A549 (cell line): ENCODE data around the gene JAZF1.

Experiments
- HOXB13 ChIP-seq: fragments of 250-450 bp; sonication (Bioruptor Pico); IDR thresholded peaks from 2 replicates; pipeline ENCODE4 v1.5.0; 2020; ENCODE audit warnings: low read depth, mild to moderate bottlenecking, moderate library complexity
- JUNB ChIP-seq: fragments of >200 bp; sonication (Bioruptor Twin); formaldehyde crosslinking; IDR thresholded peaks from 2 replicates; pipeline ENCODE4 v1.6.1; 2016
- PHF8 ChIP-seq: fragments of 200-600 bp; sonication (generic); IDR thresholded peaks from 2 replicates; pipeline ENCODE4 v1.6.1; 2016; ENCODE audit warnings: low read depth, mild to moderate bottlenecking, antibody characterized with exemption, moderate library complexity, borderline replicate concordance
- POLR2A ChIP-seq: IDR thresholded peaks from 2 replicates; pipeline ENCODE4 v1.6.1; 2012; ENCODE audit warnings: mild to moderate bottlenecking, low read length
- RCOR1 ChIP-seq: fragments of 150-350 bp; IDR thresholded peaks from 2 replicates; pipeline ENCODE4 v1.6.1; 2014; ENCODE audit warnings: antibody characterized with exemption, low read length, low read depth
- SMC3 ChIP-seq: fragments of >200 bp; sonication (Bioruptor Twin); formaldehyde crosslinking; IDR thresholded peaks from 3 replicates; pipeline ENCODE4 v1.6.1; 2018; ENCODE audit warnings: inconsistent platforms
- TP53 ChIP-seq: fragments of 250-450 bp; sonication (Bioruptor Pico); IDR thresholded peaks from 2 replicates; pipeline ENCODE4 v1.5.0; 2021; ENCODE audit warnings: mild to moderate bottlenecking, moderate library complexity
- TF ChIP-seq, protein P1 (sequence below): fragments of >200 bp; sonication (Bioruptor Twin); formaldehyde crosslinking; IDR thresholded peaks from 3 replicates; pipeline ENCODE4 v1.5.1; 2016
- TF ChIP-seq, protein P2 (sequence below): fragments of 450-650 bp; IDR thresholded peaks from 2 replicates; pipeline ENCODE4 v1.6.1; 2014; ENCODE audit warnings: antibody characterized with exemption
- TF ChIP-seq, protein P3 (sequence below): IDR thresholded peaks from 2 replicates; pipeline ENCODE4 v1.6.1; 2012

DNA sequence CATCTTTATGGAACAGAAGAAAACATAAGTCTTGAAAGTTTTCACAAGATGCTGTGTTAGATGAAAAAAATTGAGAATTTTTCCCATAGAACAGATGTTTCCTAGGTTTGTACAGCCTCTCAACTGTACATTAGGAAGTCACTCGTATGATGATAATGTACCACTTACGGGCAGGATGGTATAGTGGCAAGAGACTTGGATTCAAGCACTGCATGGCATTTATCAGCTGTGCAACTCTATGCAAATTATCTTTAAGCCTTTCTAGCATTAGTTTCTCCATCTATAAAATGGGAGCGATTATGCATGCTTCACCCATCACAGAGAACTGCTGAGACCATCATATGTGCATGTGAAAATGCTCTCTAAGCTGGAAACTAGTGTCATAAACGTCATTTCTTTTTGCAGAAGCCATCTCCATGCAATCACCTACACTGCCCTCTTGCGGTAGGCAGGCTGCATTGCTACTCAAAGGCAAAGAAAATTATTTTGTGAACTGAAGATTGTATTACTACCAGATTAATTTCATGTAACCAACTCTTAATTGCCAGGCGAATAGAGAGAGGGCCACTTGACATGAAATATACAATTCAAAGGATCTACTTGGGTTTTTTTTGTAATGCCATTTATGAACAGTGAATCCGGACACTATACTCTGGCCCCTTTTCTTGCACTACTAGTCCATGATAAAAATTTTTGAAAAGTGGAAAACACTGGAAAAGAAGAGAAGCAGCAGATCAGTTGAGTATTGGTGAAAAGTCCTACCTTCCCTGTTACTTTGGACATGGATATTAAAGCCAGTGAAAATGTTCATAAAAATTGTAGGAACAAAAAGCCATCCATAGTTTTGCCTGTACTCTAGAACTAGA, 102.3 kb downstream of the JAZF1 start:
- no peak for TF ChIP-seq JUNB
- TF ChIP-seq, protein P1, sequence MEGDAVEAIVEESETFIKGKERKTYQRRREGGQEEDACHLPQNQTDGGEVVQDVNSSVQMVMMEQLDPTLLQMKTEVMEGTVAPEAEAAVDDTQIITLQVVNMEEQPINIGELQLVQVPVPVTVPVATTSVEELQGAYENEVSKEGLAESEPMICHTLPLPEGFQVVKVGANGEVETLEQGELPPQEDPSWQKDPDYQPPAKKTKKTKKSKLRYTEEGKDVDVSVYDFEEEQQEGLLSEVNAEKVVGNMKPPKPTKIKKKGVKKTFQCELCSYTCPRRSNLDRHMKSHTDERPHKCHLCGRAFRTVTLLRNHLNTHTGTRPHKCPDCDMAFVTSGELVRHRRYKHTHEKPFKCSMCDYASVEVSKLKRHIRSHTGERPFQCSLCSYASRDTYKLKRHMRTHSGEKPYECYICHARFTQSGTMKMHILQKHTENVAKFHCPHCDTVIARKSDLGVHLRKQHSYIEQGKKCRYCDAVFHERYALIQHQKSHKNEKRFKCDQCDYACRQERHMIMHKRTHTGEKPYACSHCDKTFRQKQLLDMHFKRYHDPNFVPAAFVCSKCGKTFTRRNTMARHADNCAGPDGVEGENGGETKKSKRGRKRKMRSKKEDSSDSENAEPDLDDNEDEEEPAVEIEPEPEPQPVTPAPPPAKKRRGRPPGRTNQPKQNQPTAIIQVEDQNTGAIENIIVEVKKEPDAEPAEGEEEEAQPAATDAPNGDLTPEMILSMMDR = peak; percentile 97
- TF ChIP-seq PHF8 = no peak
- no peak for TF ChIP-seq RCOR1
- TF ChIP-seq, protein P2, sequence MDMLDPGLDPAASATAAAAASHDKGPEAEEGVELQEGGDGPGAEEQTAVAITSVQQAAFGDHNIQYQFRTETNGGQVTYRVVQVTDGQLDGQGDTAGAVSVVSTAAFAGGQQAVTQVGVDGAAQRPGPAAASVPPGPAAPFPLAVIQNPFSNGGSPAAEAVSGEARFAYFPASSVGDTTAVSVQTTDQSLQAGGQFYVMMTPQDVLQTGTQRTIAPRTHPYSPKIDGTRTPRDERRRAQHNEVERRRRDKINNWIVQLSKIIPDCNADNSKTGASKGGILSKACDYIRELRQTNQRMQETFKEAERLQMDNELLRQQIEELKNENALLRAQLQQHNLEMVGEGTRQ = no peak
- TF ChIP-seq TP53 (CRISPR knock-in tag) = no peak
- peak; percentile 91 for TF ChIP-seq SMC3
- no peak for TF ChIP-seq POLR2A
- no peak for TF ChIP-seq HOXB13
- TF ChIP-seq, protein P3, sequence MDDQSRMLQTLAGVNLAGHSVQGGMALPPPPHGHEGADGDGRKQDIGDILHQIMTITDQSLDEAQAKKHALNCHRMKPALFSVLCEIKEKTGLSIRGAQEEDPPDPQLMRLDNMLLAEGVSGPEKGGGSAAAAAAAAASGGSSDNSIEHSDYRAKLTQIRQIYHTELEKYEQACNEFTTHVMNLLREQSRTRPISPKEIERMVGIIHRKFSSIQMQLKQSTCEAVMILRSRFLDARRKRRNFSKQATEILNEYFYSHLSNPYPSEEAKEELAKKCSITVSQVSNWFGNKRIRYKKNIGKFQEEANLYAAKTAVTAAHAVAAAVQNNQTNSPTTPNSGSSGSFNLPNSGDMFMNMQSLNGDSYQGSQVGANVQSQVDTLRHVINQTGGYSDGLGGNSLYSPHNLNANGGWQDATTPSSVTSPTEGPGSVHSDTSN = no peak
